Fibroblast of peridontal ligament (primary cell): Measurements from ENCODE around the gene PATL1.

Experiments
- DNase-seq: peaks from one replicate; pipeline ENCODE4 v3.0.0-alpha.2; 2010; ENCODE audit errors: extremely low read depth

Gene PATL1

GRCh38 chr11:59615120-59615636 is 53.7 kb downstream of the PATL1 start:
- no peak for DNase-seq

GRCh38 chr11:59614277-59615119 is 54.3 kb downstream of the PATL1 start:
- DNase-seq: peak; percentile 18

- DNase-seq: peak; percentile 75
Observed at GRCh38 chr11:59611570-59612565, 57.0 kb downstream of the PATL1 start.

GRCh38 chr11:59610289-59610688 is 58.5 kb downstream of the PATL1 start:
- no peak for DNase-seq

- no peak for DNase-seq
Observed at GRCh38 chr11:59607703-59608454, 61.0 kb downstream of the PATL1 start.

- DNase-seq: no peak
Observed at GRCh38 chr11:59602432-59602831, 66.4 kb downstream of the PATL1 start.

GRCh38 chr11:59601788-59602187 is 67.0 kb downstream of the PATL1 start:
- no peak for DNase-seq

GRCh38 chr11:59600636-59601035 is 68.2 kb downstream of the PATL1 start:
- DNase-seq: no peak

GRCh38 chr11:59600234-59600633 is 68.6 kb downstream of the PATL1 start:
- DNase-seq: no peak

GRCh38 chr11:59598961-59599360 is 69.9 kb downstream of the PATL1 start:
- no peak for DNase-seq
